ENCODE data around the gene ZNF525. TPM values are rescaled to one million over a fixed set of nuclear protein-coding genes. Genes with fewer than 3 reads are reported as not detected.

Gene ZNF525
- total and polyA plus RNA-seq, 11 donors, result 1.6 to 6.0 (median 3.6) TPM

- peaks cover 0 to 54% (median 36%) of the 10 kb centered on the region in 9 donors for H3K36me3 ChIP-seq
Measured at GRCh38 chr19:53374288-53374687, 8.8 kb downstream of the ZNF525 start.

GRCh38 chr19:53374743-53375142 lies 9.2 kb downstream of the ZNF525 start:
- intact Hi-C loops (cut with DNase I), result no loop called here
- Histone ChIP-seq H3K27me3 (no peaks in the 10 kb centered on the region), H3K27ac (no peak overlapping the region), H3K4me3 (no peak overlapping the region), H3K36me3 (peaks cover 0 to 57% (median 40%) of the 10 kb centered on the region in 9 donors), H3K9me3 (peaks cover 0 to 18% (median 0%) of the 10 kb centered on the region in 12 donors), H3K4me1 (no peaks in the 10 kb centered on the region)
- no peak for TF ChIP-seq CTCF (IDR thresholded peaks at IDR 0.05)
- TF ChIP-seq POLR2A (IDR thresholded peaks at IDR 0.05), result no peak
- no peak for ATAC-seq
- DNase-seq, result no peak
- 94 to 100% (median 99%) methylated on average over 1 of the region's 1 CpG for WGBS, 4 donors

More at GRCh38 chr19:53374288-53374687, 8.8 kb downstream of the ZNF525 start:
- Histone ChIP-seq H3K27me3 (no peaks in the 10 kb centered on the region), H3K9me3 (peaks cover 0 to 13% (median 0%) of the 10 kb centered on the region in 12 donors), H3K27ac (no peak overlapping the region), H3K4me3 (no peak overlapping the region), H3K4me1 (no peaks in the 10 kb centered on the region)
- ATAC-seq, result no peak
- WGBS, 4 donors, result 60 to 65% (median 63%) methylated on average over 3 of the region's 3 CpGs
- no peak for DNase-seq
- intact Hi-C loops (cut with DNase I), result no loop called here
- TF ChIP-seq CTCF (IDR thresholded peaks at IDR 0.05) (no peak), POLR2A (IDR thresholded peaks at IDR 0.05) (no peak)

GRCh38 chr19:53381376-53381775 lies 15.9 kb downstream of the ZNF525 start:
- no peaks in the 10 kb centered on the region for H3K4me1 ChIP-seq
- TF ChIP-seq CTCF (IDR thresholded peaks at IDR 0.05), result no peak
- TF ChIP-seq POLR2A (IDR thresholded peaks at IDR 0.05), result no peak
- DNase-seq, result no peak
- no peak overlapping the region for H3K27ac ChIP-seq
- peaks cover 0 to 54% (median 41%) of the 10 kb centered on the region in 9 donors for H3K36me3 ChIP-seq
- ATAC-seq, result no peak
- no peak overlapping the region for H3K4me3 ChIP-seq
- H3K9me3 ChIP-seq, result peaks cover 0 to 84% (median 13%) of the 10 kb centered on the region in 12 donors
- H3K27me3 ChIP-seq, result no peaks in the 10 kb centered on the region
- intact Hi-C loops (cut with DNase I), result no loop called here
- WGBS, 4 donors, result 96 to 98% (median 97%) methylated on average over 3 of the region's 3 CpGs

- Histone ChIP-seq H3K4me3 (no peak overlapping the region), H3K4me1 (no peaks in the 10 kb centered on the region), H3K27ac (no peak overlapping the region), H3K36me3 (peaks cover 0 to 6% (median 0%) of the 10 kb centered on the region in 9 donors), H3K27me3 (no peaks in the 10 kb centered on the region), H3K9me3 (peaks cover 0 to 55% (median 7%) of the 10 kb centered on the region in 12 donors)
- 63 to 76% (median 75%) methylated on average over 3 of the region's 3 CpGs for WGBS, 4 donors
- intact Hi-C loops (cut with DNase I), result no loop called here
- TF ChIP-seq POLR2A (IDR thresholded peaks at IDR 0.05), result no peak
- TF ChIP-seq CTCF (IDR thresholded peaks at IDR 0.05), result no peak
- ATAC-seq (no peak), DNase-seq (no peak)
Measured at GRCh38 chr19:53388168-53388567, 22.7 kb downstream of the ZNF525 start.
